Astrocyte (in vitro differentiated cells and primary cell): ENCODE measurements around the gene SLC1A3. TPM values are rescaled to one million over a fixed set of nuclear protein-coding genes. Genes with fewer than 3 reads are reported as not detected.

Experiments
- DNase-seq: peaks from one replicate; pipeline ENCODE4 v3.0.0-alpha.2; 2010; ENCODE audit warnings: low read depth
- FAIRE-seq: peaks from 2 replicates; lab custom pipeline; 2011; peaks lifted over from hg19 to GRCh38; lab: Jason Lieb, UNC
- H2AFZ ChIP-seq: 2 replicates; pipeline ENCODE4 v1.6.0; 2012; ENCODE audit warnings: low read depth, low read length, inconsistent platforms
- H3K27ac ChIP-seq: 2 replicates; pipeline ENCODE4 v1.5.1; 2011; ENCODE audit warnings: low read depth, low read length, inconsistent platforms
- H3K27me3 ChIP-seq: 2 replicates; pipeline ENCODE4 v1.6.0; 2011; ENCODE audit warnings: low read length, inconsistent platforms; ENCODE audit not compliant: insufficient read depth
- H3K36me3 ChIP-seq: 2 replicates; pipeline ENCODE4 v1.5.1; 2011; ENCODE audit warnings: low read length, inconsistent platforms; ENCODE audit not compliant: insufficient read depth
- H3K4me1 ChIP-seq: 2 replicates; pipeline ENCODE4 v1.5.1; 2011; ENCODE audit warnings: low read length, inconsistent platforms; ENCODE audit not compliant: insufficient read depth
- H3K4me2 ChIP-seq: 2 replicates; pipeline ENCODE4 v1.6.0; 2012; ENCODE audit warnings: low read length, inconsistent platforms
- H3K4me3 ChIP-seq: 2 replicates; pipeline ENCODE4 v1.5.1; 2011; ENCODE audit warnings: low read depth, mild to moderate bottlenecking, low read length, inconsistent platforms; ENCODE audit not compliant: insufficient read depth
- H3K79me2 ChIP-seq: 2 replicates; pipeline ENCODE4 v1.6.0; 2012; ENCODE audit warnings: mild to moderate bottlenecking, low read length, inconsistent platforms; ENCODE audit not compliant: insufficient read depth
- H3K9ac ChIP-seq: 2 replicates; pipeline ENCODE4 v1.6.0; 2012; ENCODE audit warnings: mild to moderate bottlenecking, low read length, inconsistent platforms
- H3K9me3 ChIP-seq: 2 replicates; pipeline ENCODE4 v1.5.1; 2012; ENCODE audit warnings: low read depth, mild to moderate bottlenecking, low read length, inconsistent platforms; ENCODE audit not compliant: insufficient read depth
- H4K20me1 ChIP-seq: 2 replicates; pipeline ENCODE4 v1.6.0; 2012; ENCODE audit warnings: low read length, inconsistent platforms; ENCODE audit not compliant: insufficient read depth
- H3K27ac Mint-ChIP-seq: one replicate; pipeline ENCODE4 v1.8.0; 2021; ENCODE audit warnings: mild to moderate bottlenecking, mixed read lengths; ENCODE audit not compliant: unreplicated experiment
- H3K27me3 Mint-ChIP-seq: one replicate; pipeline ENCODE4 v1.8.0; 2021; ENCODE audit warnings: low read depth, mixed read lengths; ENCODE audit not compliant: unreplicated experiment
- H3K36me3 Mint-ChIP-seq: one replicate; pipeline ENCODE4 v1.8.0; 2021; ENCODE audit warnings: low read depth, mixed read lengths; ENCODE audit not compliant: unreplicated experiment
- H3K4me1 Mint-ChIP-seq: one replicate; pipeline ENCODE4 v1.8.0; 2021; ENCODE audit warnings: low read depth, mixed read lengths; ENCODE audit not compliant: unreplicated experiment
- H3K4me3 Mint-ChIP-seq: one replicate; pipeline ENCODE4 v1.8.0; 2021; ENCODE audit warnings: mild to moderate bottlenecking, moderate library complexity, mixed read lengths; ENCODE audit not compliant: unreplicated experiment
- H3K9me3 Mint-ChIP-seq: one replicate; pipeline ENCODE4 v1.8.0; 2021; ENCODE audit warnings: mild to moderate bottlenecking, mixed read lengths; ENCODE audit not compliant: unreplicated experiment
- EZH2 ChIP-seq: IDR thresholded peaks from 2 replicates; pipeline ENCODE4 v1.6.1; 2012; ENCODE audit warnings: mild to moderate bottlenecking, low read length, inconsistent platforms; ENCODE audit not compliant: insufficient read depth
- total RNA-seq: library from RNA; stranded (reverse); gene quantifications from 2 replicates; pipeline ENCODE4 v1.2.1, GENCODE V29; 2021
- TF ChIP-seq, protein P1 (sequence below): IDR thresholded peaks from 2 replicates; pipeline ENCODE4 v1.5.1; 2011; ENCODE audit warnings: low read depth, mild to moderate bottlenecking, inconsistent platforms, low read length, moderate library complexity; ENCODE audit not compliant: insufficient read depth

The SLC1A3 gene
- total RNA-seq, 1 donor from 2014 or later, result 23.8 TPM

DNA sequence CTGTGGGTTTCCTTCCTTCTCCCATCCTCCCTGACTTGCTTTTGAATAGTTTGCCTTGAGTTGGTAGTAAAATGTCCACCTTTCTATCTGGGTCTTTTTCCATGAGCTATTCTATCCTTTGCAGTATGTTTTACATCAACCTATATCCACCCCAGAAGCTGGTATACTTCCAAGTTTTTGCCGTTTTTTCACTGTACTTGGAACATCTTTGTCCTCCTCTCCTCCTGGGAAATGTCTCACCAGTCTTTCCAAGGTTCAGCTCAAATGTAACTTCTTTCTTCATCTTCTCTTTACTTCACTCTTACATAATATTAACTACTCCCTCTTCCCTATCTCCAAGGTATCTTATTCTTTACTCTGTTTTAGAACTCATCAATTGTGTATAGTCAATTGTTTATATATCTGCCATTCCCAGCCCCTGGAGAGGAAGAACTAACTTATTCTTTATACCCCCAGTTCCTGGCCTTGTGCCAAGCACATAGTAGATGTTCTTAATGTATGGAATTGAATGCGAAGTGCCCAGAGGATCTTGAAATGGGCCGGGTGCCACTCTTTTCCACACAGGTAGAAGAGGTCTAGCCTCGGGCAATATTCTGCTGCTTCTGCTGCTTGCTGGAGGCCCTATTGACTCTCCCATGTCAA, 34.9 kb upstream of the SLC1A3 start:
- Histone ChIP-seq H3K79me2 (no peaks in the 10 kb centered on the region), H3K27me3 (no peaks in the 10 kb centered on the region), H2AFZ (no peak overlapping the region), H4K20me1 (no peaks in the 10 kb centered on the region), H3K9ac (no peak overlapping the region), H3K36me3 (no peaks in the 10 kb centered on the region), H3K9me3 (no peaks in the 10 kb centered on the region), H3K4me3 (no peak overlapping the region), H3K4me2 (no peak overlapping the region), H3K27ac (no peak overlapping the region), H3K4me1 (peaks cover 40% of the 10 kb centered on the region)
- H3K9me3 Mint-ChIP-seq, result no peaks in the 10 kb centered on the region
- no peak overlapping the region for H3K27ac Mint-ChIP-seq
- H3K27me3 Mint-ChIP-seq, result no peaks in the 10 kb centered on the region
- no peaks in the 10 kb centered on the region for H3K36me3 Mint-ChIP-seq
- TF ChIP-seq, protein P1, sequence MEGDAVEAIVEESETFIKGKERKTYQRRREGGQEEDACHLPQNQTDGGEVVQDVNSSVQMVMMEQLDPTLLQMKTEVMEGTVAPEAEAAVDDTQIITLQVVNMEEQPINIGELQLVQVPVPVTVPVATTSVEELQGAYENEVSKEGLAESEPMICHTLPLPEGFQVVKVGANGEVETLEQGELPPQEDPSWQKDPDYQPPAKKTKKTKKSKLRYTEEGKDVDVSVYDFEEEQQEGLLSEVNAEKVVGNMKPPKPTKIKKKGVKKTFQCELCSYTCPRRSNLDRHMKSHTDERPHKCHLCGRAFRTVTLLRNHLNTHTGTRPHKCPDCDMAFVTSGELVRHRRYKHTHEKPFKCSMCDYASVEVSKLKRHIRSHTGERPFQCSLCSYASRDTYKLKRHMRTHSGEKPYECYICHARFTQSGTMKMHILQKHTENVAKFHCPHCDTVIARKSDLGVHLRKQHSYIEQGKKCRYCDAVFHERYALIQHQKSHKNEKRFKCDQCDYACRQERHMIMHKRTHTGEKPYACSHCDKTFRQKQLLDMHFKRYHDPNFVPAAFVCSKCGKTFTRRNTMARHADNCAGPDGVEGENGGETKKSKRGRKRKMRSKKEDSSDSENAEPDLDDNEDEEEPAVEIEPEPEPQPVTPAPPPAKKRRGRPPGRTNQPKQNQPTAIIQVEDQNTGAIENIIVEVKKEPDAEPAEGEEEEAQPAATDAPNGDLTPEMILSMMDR, result no peak
- TF ChIP-seq EZH2, result no peak
- no peak overlapping the region for H3K4me3 Mint-ChIP-seq
- no peak for DNase-seq
- FAIRE-seq, result no peak
- peaks cover 6% of the 10 kb centered on the region for H3K4me1 Mint-ChIP-seq

DNA sequence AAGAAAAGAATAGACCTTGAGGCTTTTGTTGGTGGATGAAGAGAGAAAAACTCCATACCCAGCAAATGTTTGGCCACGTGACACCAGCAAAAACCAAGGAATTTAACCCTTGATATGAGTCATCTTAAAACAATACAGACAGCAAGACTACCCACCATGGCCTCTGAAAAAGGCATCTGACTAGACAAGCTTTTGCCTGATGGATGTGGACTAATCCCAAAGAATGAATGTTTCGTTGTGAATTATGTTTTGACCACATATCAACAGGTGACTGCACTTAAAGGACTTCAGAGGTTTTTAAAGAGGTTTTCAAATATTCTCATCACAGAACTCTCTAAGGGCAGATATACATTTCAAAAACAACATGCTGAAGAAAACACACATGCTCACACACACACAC, 33.0 kb upstream of the SLC1A3 start:
- peaks cover 6% of the 10 kb centered on the region for H3K4me1 Mint-ChIP-seq
- no peak for TF ChIP-seq EZH2
- TF ChIP-seq, protein P1, result no peak
- H3K9me3 ChIP-seq, result no peaks in the 10 kb centered on the region
- peaks cover 40% of the 10 kb centered on the region for H3K4me1 ChIP-seq
- no peaks in the 10 kb centered on the region for H3K9me3 Mint-ChIP-seq
- peak overlapping the region; percentile 38 for H3K9ac ChIP-seq
- H3K36me3 ChIP-seq, result no peaks in the 10 kb centered on the region
- no peak overlapping the region for H3K4me3 Mint-ChIP-seq
- H3K27ac Mint-ChIP-seq, result no peak overlapping the region
- no peaks in the 10 kb centered on the region for H3K79me2 ChIP-seq
- no peak overlapping the region for H3K4me3 ChIP-seq
- no peaks in the 10 kb centered on the region for H3K36me3 Mint-ChIP-seq
- FAIRE-seq (peak; percentile 95), DNase-seq (peak; percentile 93)
- no peaks in the 10 kb centered on the region for H3K27me3 ChIP-seq
- H2AFZ ChIP-seq, result no peak overlapping the region
- no peaks in the 10 kb centered on the region for H4K20me1 ChIP-seq
- peak overlapping the region; percentile 41 for H3K27ac ChIP-seq
- peak overlapping the region; percentile 53 for H3K4me2 ChIP-seq
- no peaks in the 10 kb centered on the region for H3K27me3 Mint-ChIP-seq

- Histone ChIP-seq H4K20me1 (no peaks in the 10 kb centered on the region), H3K9ac (peak overlapping the region; percentile 26), H3K27me3 (no peaks in the 10 kb centered on the region), H3K79me2 (no peaks in the 10 kb centered on the region), H3K4me1 (peaks cover 30% of the 10 kb centered on the region), H2AFZ (peak overlapping the region; percentile 26), H3K4me3 (peak overlapping the region; percentile 19), H3K27ac (peak overlapping the region; percentile 41), H3K36me3 (no peaks in the 10 kb centered on the region), H3K9me3 (no peaks in the 10 kb centered on the region), H3K4me2 (peak overlapping the region; percentile 75)
- Mint-ChIP-seq H3K27me3 (no peaks in the 10 kb centered on the region), H3K27ac (peak overlapping the region; percentile 38), H3K9me3 (no peaks in the 10 kb centered on the region), H3K36me3 (no peaks in the 10 kb centered on the region), H3K4me3 (no peak overlapping the region), H3K4me1 (peaks cover 2% of the 10 kb centered on the region)
- peak; percentile 78 for FAIRE-seq
- TF ChIP-seq, protein P1, result no peak
- TF ChIP-seq EZH2, result no peak
- DNase-seq, result peak; percentile 78
Observed at GRCh38 chr5:36575361-36575781, 31.0 kb upstream of the SLC1A3 start.
